ENCODE results near the gene MYD88.

The MYD88 gene

GRCh38 chr3:38114052-38114874, 24.2 kb upstream of the MYD88 start:
- no peak for DNase-seq

- DNase-seq: no peak
Observed at GRCh38 chr3:38114875-38115644, 23.4 kb upstream of the MYD88 start.

- no peak for DNase-seq
Observed at GRCh38 chr3:38115645-38116427, 22.6 kb upstream of the MYD88 start.

GRCh38 chr3:38116471-38117162, 21.8 kb upstream of the MYD88 start:
- DNase-seq: no peak

GRCh38 chr3:38117163-38117716, 21.2 kb upstream of the MYD88 start:
- no peak for DNase-seq

- peak; percentile 19 to 64 (median 39) for DNase-seq
Observed at GRCh38 chr3:38117748-38118420, 20.6 kb upstream of the MYD88 start.

GRCh38 chr3:38118421-38119247, 19.8 kb upstream of the MYD88 start:
- no peak for DNase-seq

GRCh38 chr3:38119248-38119544, 19.3 kb upstream of the MYD88 start:
- DNase-seq: no peak

- no peak for DNase-seq
Observed at GRCh38 chr3:38119821-38120692, 18.4 kb upstream of the MYD88 start.

GRCh38 chr3:38120693-38121450, 17.6 kb upstream of the MYD88 start:
- no peak for DNase-seq

GRCh38 chr3:38121451-38121831, 17.0 kb upstream of the MYD88 start:
- DNase-seq: no peak

- no peak for DNase-seq
Observed at GRCh38 chr3:38121832-38122461, 16.5 kb upstream of the MYD88 start.

GRCh38 chr3:38122712-38123290, 15.7 kb upstream of the MYD88 start:
- no peak for DNase-seq

GRCh38 chr3:38124324-38125122, 13.9 kb upstream of the MYD88 start:
- DNase-seq: no peak

GRCh38 chr3:38125305-38126120, 12.9 kb upstream of the MYD88 start:
- DNase-seq: no peak

GRCh38 chr3:38126121-38126892, 12.2 kb upstream of the MYD88 start:
- no peak for DNase-seq

All from activated naive CD4-positive, alpha-beta T cell (primary cell).